HT-29 (cell line): ENCODE results near the gene SH3RF3. TPM values are rescaled to one million over a fixed set of nuclear protein-coding genes. Genes with fewer than 3 reads are reported as not detected.

Experiments
- DNase-seq: peaks from one replicate; pipeline ENCODE4 v3.0.0-alpha.2; 2015; ENCODE audit warnings: low spot score
- total RNA-seq: library from RNA; depleted of rRNA; stranded (reverse); fragments of >200 nt; shearing (Covaris generic); gene quantifications from 2 replicates; pipeline ENCODE4 v1.2.3, GENCODE V29; 2014

SH3RF3 gene
- total RNA-seq, 1 experiment from 2014 or later = 0.05 TPM

GRCh38 chr2:109429567-109430328, 300.7 kb downstream of the SH3RF3 start:
- no peak for DNase-seq

- DNase-seq = no peak
These were observed 301.3 kb downstream of the SH3RF3 start for GRCh38 chr2:109430329-109430636.

GRCh38 chr2:109432421-109432820, 303.4 kb downstream of the SH3RF3 start:
- no peak for DNase-seq

- no peak for DNase-seq
These were observed 304.5 kb downstream of the SH3RF3 start for GRCh38 chr2:109433486-109433885.

- no peak for DNase-seq
These were observed 304.9 kb downstream of the SH3RF3 start for GRCh38 chr2:109433926-109434325.

- DNase-seq = no peak
These were observed 305.3 kb downstream of the SH3RF3 start for GRCh38 chr2:109434351-109434750.

- no peak for DNase-seq
These were observed 306.2 kb downstream of the SH3RF3 start for GRCh38 chr2:109435066-109435690.

GRCh38 chr2:109435901-109436598, 307.0 kb downstream of the SH3RF3 start:
- no peak for DNase-seq

GRCh38 chr2:109436610-109437225, 307.7 kb downstream of the SH3RF3 start:
- DNase-seq = no peak

- DNase-seq = peak; percentile 7
These were observed 308.5 kb downstream of the SH3RF3 start for GRCh38 chr2:109437325-109438090.

GRCh38 chr2:109438146-109438545, 309.1 kb downstream of the SH3RF3 start:
- DNase-seq = no peak

GRCh38 chr2:109438773-109439389, 309.9 kb downstream of the SH3RF3 start:
- no peak for DNase-seq

- no peak for DNase-seq
These were observed 310.4 kb downstream of the SH3RF3 start for GRCh38 chr2:109439390-109439786.

- DNase-seq = no peak
These were observed 311.0 kb downstream of the SH3RF3 start for GRCh38 chr2:109439986-109440385.

GRCh38 chr2:109440499-109441156, 311.6 kb downstream of the SH3RF3 start:
- DNase-seq = no peak

GRCh38 chr2:109442715-109443319, 313.8 kb downstream of the SH3RF3 start:
- no peak for DNase-seq

GRCh38 chr2:109444916-109445315, 315.9 kb downstream of the SH3RF3 start:
- no peak for DNase-seq

- DNase-seq = no peak
These were observed 317.5 kb downstream of the SH3RF3 start for GRCh38 chr2:109446278-109447131.

- DNase-seq = no peak
These were observed 318.3 kb downstream of the SH3RF3 start for GRCh38 chr2:109447251-109447661.
